Thoracic aorta (tissue), 2 donors: ENCODE data around the gene SERHL2. TPM values are rescaled to one million over a fixed set of nuclear protein-coding genes. Genes with fewer than 3 reads are reported as not detected.
"Not testable (repeated sequence)": the region's sequence is repeated elsewhere in the genome, so short reads cannot be mapped to it uniquely, and the experiment has no call there.

Source experiments
- ATAC-seq: fragments of 150-250 bp; one replicate; pipeline ENCODE4 v1.8.0; 2017; ENCODE audit warnings: low read depth; ENCODE audit not compliant: insufficient number of reproducible peaks, low FRiP score
- DNase-seq: peaks from one replicate; pipeline ENCODE4 v3.0.0-alpha.2; 2020; ENCODE audit warnings: low spot score
- H3K27ac ChIP-seq, 2 donors: fragments of 200-600 bp; sonication (generic); 1 replicate in 1 of 2; 2 replicates in 1 of 2; pipeline ENCODE4 v1.5.1; 2016; ENCODE audit warnings: mild to moderate bottlenecking in 2 of 2, moderate library complexity in 2 of 2
- H3K27me3 ChIP-seq: fragments of 200-600 bp; sonication (generic); replicated peaks from 2 replicates; pipeline ENCODE4 v1.6.0; 2016; ENCODE audit warnings: mild to moderate bottlenecking; ENCODE audit not compliant: insufficient read depth
- H3K36me3 ChIP-seq: fragments of 200-600 bp; sonication (generic); one replicate; pipeline ENCODE4 v1.5.1; 2016
- H3K4me1 ChIP-seq, 2 donors: fragments of 200-600 bp; sonication (generic); 1 replicate in 1 of 2; 2 replicates in 1 of 2; pipeline versions ENCODE4 v1.5.1 to v1.6.0; 2016; ENCODE audit warnings: low read depth in 2 of 2, mild to moderate bottlenecking in 1 of 2; ENCODE audit not compliant: control insufficient read depth in 1 of 2
- H3K4me3 ChIP-seq: fragments of 200-600 bp; sonication (generic); 2 replicates; pipeline ENCODE4 v1.5.1; 2016; ENCODE audit warnings: mild to moderate bottlenecking
- H3K9me3 ChIP-seq: fragments of 200-600 bp; sonication (generic); 2 replicates; pipeline ENCODE4 v1.5.1; 2016
- CTCF ChIP-seq: fragments of 200-600 bp; sonication (generic); IDR thresholded peaks from one replicate; pipeline ENCODE4 v1.5.1; 2019; ENCODE audit warnings: antibody characterized with exemption
- total RNA-seq, 2 donors: library from RNA; depleted of rRNA; stranded (reverse); fragments of >200 nt; gene quantifications; one replicate each; pipeline versions ENCODE4 v1.1.0 to v1.2.3, GENCODE V29; 2016

Gene SERHL2
- total RNA-seq, 2 donors from 2014 or later: 1.9 TPM; not detected in 1

GRCh38 chr22:42528591-42529307 is 25.0 kb upstream of the SERHL2 start:
- Histone ChIP-seq H3K27me3 (no peaks in the 10 kb centered on the region), H3K27ac (no peak overlapping the region), H3K36me3 (no peaks in the 10 kb centered on the region), H3K9me3 (no peaks in the 10 kb centered on the region), H3K4me1 (no peaks in the 10 kb centered on the region), H3K4me3 (no peak overlapping the region)
- DNase-seq (no peak), ATAC-seq (no peak)
- TF ChIP-seq CTCF: no peak

GRCh38 chr22:42529435-42529834 is 24.3 kb upstream of the SERHL2 start:
- not testable (repeated sequence) for H3K36me3 ChIP-seq, DNase-seq, H3K9me3 ChIP-seq, H3K27me3 ChIP-seq, ATAC-seq, H3K27ac ChIP-seq, H3K4me3 ChIP-seq, H3K4me1 ChIP-seq

DNA sequence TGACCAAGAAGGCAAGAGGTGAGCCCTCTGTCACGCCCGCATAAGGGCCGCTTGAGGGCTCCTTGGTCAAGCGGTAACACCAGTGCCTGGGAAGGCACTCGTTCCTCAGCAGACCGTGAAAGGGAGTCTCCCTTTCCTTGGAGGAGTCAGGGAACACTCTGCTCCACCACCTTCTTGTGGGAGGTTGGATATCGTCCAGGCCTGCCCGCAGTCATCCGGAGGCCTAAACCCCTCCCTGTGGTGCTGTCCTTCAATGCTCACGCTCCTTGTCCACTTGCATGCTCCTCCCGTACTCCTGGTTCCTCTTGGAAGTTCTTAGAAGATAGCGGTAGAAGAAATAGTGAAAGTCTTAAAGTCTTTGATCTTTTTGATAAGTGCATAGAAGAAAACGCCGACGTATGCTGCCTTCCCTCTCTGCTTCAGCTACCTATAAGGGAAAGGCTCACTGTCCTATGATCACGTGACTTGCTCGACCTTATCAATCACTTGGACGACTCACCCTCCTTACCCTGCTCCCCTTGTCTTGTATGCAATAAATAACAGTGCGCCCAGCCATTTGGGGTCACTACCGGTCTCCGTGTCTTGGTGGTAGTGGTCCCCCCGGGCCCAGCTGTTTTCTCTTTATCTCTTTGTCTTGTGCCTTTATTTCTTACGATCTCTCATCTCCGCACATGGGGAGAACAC is 22.2 kb upstream of the SERHL2 start:
- H3K4me1 ChIP-seq, ATAC-seq, H3K4me3 ChIP-seq, H3K27ac ChIP-seq, H3K27me3 ChIP-seq, DNase-seq, H3K36me3 ChIP-seq, H3K9me3 ChIP-seq: not testable (repeated sequence)

DNA sequence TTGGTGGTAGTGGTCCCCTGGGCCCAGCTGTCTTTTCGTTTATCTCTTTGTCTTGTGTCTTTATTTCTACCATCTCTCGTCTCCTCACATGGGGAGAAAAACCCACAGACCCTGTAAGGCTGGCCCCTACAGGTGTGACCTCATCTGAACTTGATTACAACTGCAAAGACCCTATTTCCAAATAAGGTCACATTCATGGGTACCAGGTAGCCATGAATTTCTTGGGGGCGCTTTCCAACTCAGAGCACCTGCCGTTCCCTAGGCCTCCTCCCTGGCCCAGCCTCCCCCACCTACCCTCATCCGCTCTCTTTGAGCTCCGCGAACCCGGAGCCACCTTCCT is 20.1 kb upstream of the SERHL2 start:
- ATAC-seq (no peak), DNase-seq (no peak)
- no peak for TF ChIP-seq CTCF
- Histone ChIP-seq H3K27me3 (no peaks in the 10 kb centered on the region), H3K4me3 (no peak overlapping the region), H3K36me3 (no peaks in the 10 kb centered on the region), H3K4me1 (no peaks in the 10 kb centered on the region), H3K27ac (no peak overlapping the region), H3K9me3 (no peaks in the 10 kb centered on the region)

DNA sequence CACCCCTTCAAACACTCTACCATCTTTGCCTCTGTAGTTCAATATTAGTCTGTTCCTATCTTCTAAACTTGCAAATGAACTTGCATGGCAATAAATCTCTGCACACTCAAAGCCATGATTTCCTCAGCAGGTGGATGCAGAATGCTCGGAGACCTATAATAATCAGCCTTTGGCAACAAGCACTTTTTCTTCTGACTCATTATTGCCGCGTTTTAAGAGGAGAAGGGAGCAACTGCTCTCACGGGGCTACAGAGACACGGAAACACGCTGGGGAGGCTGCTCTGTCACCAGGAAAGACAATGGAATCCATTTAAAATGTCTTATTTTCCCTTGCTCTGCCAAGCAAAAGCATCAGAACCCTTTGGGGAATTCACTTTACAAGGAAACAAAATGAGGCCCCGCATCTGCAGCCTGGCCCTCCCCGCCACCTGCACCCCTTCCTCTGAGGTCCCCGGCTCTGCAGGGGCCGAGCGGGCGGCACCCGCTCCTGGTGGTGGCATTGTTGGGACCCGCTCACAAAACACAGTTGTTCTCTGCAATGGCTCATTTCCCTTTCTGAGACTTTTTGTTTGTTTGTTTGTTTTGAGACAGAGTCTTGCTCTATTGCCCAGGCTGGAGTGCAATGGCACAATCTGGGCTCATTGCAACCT is 18.5 kb upstream of the SERHL2 start:
- ATAC-seq, DNase-seq, H3K36me3 ChIP-seq, H3K4me1 ChIP-seq, H3K27me3 ChIP-seq, H3K9me3 ChIP-seq, H3K27ac ChIP-seq, H3K4me3 ChIP-seq: not testable (repeated sequence)

DNA sequence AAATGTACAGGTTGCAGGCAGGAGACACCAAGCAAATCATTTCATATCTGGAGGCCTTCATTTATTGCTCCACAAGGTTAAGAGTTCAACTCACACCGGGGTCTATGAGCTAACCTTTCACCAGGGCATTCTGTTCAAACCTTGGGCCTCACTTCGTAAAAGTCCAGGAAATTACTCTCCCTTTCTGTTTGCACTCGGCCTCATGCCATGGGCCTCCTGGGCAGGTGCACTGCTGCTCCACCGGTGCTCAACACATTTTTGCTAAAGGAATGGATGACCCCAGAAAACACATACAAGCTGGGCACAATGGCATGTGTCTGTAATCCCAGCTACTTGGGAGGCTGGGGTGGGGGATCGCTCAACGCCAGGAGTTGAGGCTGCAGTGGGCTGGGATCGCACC is 17.6 kb upstream of the SERHL2 start:
- TF ChIP-seq CTCF: no peak
- H3K36me3 ChIP-seq: no peaks in the 10 kb centered on the region
- no peak overlapping the region for H3K4me3 ChIP-seq
- no peaks in the 10 kb centered on the region for H3K4me1 ChIP-seq
- no peak for DNase-seq
- H3K9me3 ChIP-seq: no peaks in the 10 kb centered on the region
- no peaks in the 10 kb centered on the region for H3K27me3 ChIP-seq
- no peak overlapping the region for H3K27ac ChIP-seq
- no peak for ATAC-seq

DNA sequence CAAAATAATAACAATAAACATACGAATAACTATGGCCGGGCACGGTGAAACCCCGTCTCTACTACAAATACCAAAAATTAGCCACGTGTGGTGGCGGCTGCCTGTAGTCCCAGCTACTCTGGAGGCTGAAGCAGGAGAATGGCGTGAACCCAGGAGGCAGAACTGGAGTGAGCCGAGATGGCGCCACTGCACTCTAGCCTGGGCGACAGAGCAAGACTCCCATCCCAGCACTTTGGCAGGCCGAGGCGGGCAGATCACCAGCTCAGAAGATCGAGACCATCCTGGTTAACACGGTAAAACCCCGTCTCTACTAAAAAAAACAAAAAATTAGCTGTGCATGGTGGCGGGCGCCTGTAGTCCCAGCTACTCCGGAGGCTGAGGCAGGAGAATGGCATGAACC is 17.1 kb upstream of the SERHL2 start:
- not testable (repeated sequence) for DNase-seq, H3K27ac ChIP-seq, H3K9me3 ChIP-seq, H3K27me3 ChIP-seq, H3K4me1 ChIP-seq, ATAC-seq, H3K4me3 ChIP-seq, H3K36me3 ChIP-seq

GRCh38 chr22:42537199-42537831 is 16.4 kb upstream of the SERHL2 start:
- ATAC-seq, H3K4me3 ChIP-seq, H3K27me3 ChIP-seq, H3K36me3 ChIP-seq, DNase-seq, H3K9me3 ChIP-seq, H3K4me1 ChIP-seq, H3K27ac ChIP-seq: not testable (repeated sequence)

GRCh38 chr22:42539236-42539771 is 14.5 kb upstream of the SERHL2 start:
- DNase-seq, H3K27ac ChIP-seq, H3K36me3 ChIP-seq, H3K27me3 ChIP-seq, ATAC-seq, H3K9me3 ChIP-seq, H3K4me3 ChIP-seq, H3K4me1 ChIP-seq: not testable (repeated sequence)
